Right cardiac atrium (tissue), 5 donors: ENCODE measurements around the gene CELF1. TPM values are rescaled to one million over a fixed set of nuclear protein-coding genes. Genes with fewer than 3 reads are reported as not detected.
A peak's percentile ranks its signal among the peaks of the same experiment; 100 is the strongest.
"Not testable (repeated sequence)": the region's sequence is repeated elsewhere in the genome, so short reads cannot be mapped to it uniquely, and the experiment has no call there.

Experiments used
- ATAC-seq, 2 donors: fragments of 200-7000 bp; cut with Tn5 transposase; one replicate each; pipeline versions ENCODE4 v1.8.0 to v1.9.1; 2020; ENCODE audit warnings: moderate library complexity in 2 of 2, mild to moderate bottlenecking in 1 of 2
- DNase-seq, 3 donors: peaks; one replicate each; pipeline ENCODE4 v3.0.0-alpha.2; 2020
- H3K27ac ChIP-seq: one replicate; pipeline ENCODE4 v1.5.1; 2013; ENCODE audit warnings: mild to moderate bottlenecking, low read length, control low read depth, moderate library complexity
- H3K27me3 ChIP-seq: one replicate; pipeline ENCODE4 v1.6.1; 2013; ENCODE audit not compliant: control insufficient read depth, insufficient read depth
- H3K4me1 ChIP-seq: one replicate; pipeline ENCODE4 v1.6.1; 2013; ENCODE audit warnings: low read length; ENCODE audit not compliant: control insufficient read depth, insufficient read depth
- H3K4me3 ChIP-seq: one replicate; pipeline ENCODE4 v1.5.1; 2013; ENCODE audit warnings: low read length, control low read depth
- H3K9me3 ChIP-seq: one replicate; pipeline ENCODE4 v1.6.1; 2013; ENCODE audit warnings: low read length; ENCODE audit not compliant: control insufficient read depth
- WGBS: extraction: QIAGEN DNeasy Blood & Tissue Kit; methylation state at CpG from one replicate; pipeline ENCODE4 v1.1.7; 2013; 5-methylcytosine and 5-hydroxymethylcytosine counted together
- intact Hi-C, 4 donors: fragments of 100-400 bp; cut with DNase I; formaldehyde crosslinking; loops; one replicate each; pipeline versions ENCODE4 v1.11.0 to v1.14.0; 2022 to 2023
- polyA plus RNA-seq: library from polyadenylated mRNA; stranded (reverse); fragments of 200-250 nt; gene quantifications from one replicate; pipeline ENCODE4 v1.2.3, GENCODE V29; 2013
- total RNA-seq, 4 donors: library from RNA; stranded (reverse); fragmentation: NEBNext Ultra II Directional; extraction: Animal tissue kit (Norgen Biotek cat#: 25700); gene quantifications; one replicate each; pipeline ENCODE4 v1.2.1, GENCODE V29; 2021
- donor health status: healthy with polysubstance abuse.
- donor health status: DM: no; HTN: yes; CAD: no.
- donor health status: DM: no; HTN: no; CAD: no.
- donor health status: DM: no; HTN: yes; CAD: no; lungs with severe emphysema.
- donor health status: DM: yes; HTN: yes; CAD: no.

Gene CELF1
- total and polyA plus RNA-seq, 5 donors, result 26.9 to 79.8 (median 70.7) TPM

DNA sequence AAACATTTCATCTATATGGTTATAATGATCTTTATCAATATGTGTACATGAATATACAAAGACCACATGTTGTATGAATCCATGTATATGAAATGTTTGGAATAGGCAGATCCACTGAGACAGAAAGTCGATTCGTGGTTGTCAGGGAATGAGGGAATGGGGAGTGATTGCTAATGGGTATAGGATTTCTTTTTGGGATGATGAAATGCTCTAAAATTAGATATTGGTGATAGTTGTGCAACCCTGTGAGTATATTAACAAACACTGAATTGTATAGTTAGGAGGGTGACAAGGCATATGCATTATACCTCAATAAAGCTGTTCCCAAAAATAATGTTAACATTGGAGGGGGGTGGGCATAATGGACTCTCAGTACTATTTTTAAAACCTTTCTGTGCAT, 7.5 kb upstream of the CELF1 start:
- intact Hi-C loops, result no loop called here
- no peak for ATAC-seq
- Histone ChIP-seq H3K4me1 (no peaks in the 10 kb centered on the region), H3K9me3 (no peaks in the 10 kb centered on the region), H3K27me3 (no peaks in the 10 kb centered on the region), H3K27ac (no peak overlapping the region), H3K4me3 (no peak overlapping the region)
- 83% methylated on average over 2 of the region's 2 CpGs for WGBS
- DNase-seq, result no peak

DNA sequence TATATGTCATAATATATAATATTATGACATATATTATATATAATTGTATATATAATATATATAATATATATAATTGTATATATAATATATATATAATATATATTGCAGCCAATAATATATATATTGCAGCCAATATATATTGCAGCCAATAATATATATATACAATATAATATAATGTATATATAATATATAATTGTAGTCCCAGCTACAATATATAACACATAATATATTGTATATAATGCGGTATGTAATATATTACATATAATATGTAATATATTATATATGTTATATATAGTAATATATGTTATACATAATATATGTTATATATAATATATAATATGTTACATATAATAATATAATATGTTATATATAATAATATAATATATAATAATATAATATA, 5.8 kb upstream of the CELF1 start:
- H3K4me3 ChIP-seq, result no peak overlapping the region
- DNase-seq (no peak), ATAC-seq (no peak)
- H3K9me3 ChIP-seq, result no peaks in the 10 kb centered on the region
- WGBS, result 97% methylated on average over 1 of the region's 1 CpG
- no peak overlapping the region for H3K27ac ChIP-seq
- no peaks in the 10 kb centered on the region for H3K4me1 ChIP-seq
- no peaks in the 10 kb centered on the region for H3K27me3 ChIP-seq
- intact Hi-C loops, result loop anchor here in 1 of 4 donors (10.0 kb wide), 1 partner anchor 94 kb away; no protein-coding TSS in a partner anchor

DNA sequence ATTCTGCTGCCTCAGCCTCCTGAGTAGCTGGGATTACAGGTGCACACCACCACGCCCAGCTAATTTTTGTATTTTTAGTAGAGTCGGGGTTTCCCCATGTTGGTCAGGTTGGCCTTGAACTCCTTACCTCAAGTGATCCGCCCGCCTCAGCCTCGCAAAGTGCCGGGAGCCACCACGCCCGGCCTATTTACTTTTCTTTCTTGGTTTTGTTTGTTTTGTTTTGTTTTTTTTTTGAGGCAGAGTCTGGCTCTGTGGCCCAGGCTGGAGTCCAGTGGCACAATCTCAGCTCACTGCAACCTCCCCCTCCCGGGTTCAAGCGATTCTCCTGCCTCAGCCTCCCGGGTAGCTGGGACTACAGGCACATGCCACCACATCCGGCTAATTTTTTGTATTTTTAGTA, 4.1 kb upstream of the CELF1 start:
- not testable (repeated sequence) for H3K9me3 ChIP-seq, H3K27ac ChIP-seq, DNase-seq, H3K4me3 ChIP-seq, H3K4me1 ChIP-seq, H3K27me3 ChIP-seq, ATAC-seq
- intact Hi-C loops, result loop anchor here in 1 of 4 donors (10.0 kb wide), 1 partner anchor 92 kb away; no protein-coding TSS in a partner anchor
- 97% methylated on average over 12 of the region's 12 CpGs for WGBS

DNA sequence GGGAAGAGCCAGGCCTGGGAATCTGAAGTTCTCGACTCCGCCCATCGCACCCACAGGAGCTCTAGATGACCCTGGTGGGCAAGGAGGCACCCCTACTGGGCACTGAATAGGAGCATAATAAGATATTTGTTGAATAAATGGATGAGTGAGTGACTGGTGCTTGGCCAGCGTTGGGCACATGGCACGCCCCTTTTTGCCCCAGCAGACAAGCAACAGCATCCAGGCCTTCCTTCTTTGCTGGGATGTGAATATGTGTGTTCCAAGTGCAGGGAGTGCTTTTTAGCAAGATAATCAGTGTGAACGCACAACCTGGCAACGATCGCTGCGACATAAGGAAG, 443 bp upstream of the CELF1 start:
- 6% methylated on average over 9 of the region's 9 CpGs for WGBS
- Histone ChIP-seq H3K4me3 (peak overlapping the region; percentile 91), H3K27me3 (no peaks in the 10 kb centered on the region), H3K27ac (peak overlapping the region; percentile 43), H3K4me1 (peaks cover 5% of the 10 kb centered on the region), H3K9me3 (no peaks in the 10 kb centered on the region)
- ATAC-seq (no peak), DNase-seq (no peak)
- intact Hi-C loops, result loop anchor here in 1 of 4 donors (10.0 kb wide), 1 partner anchor 89 kb away; no protein-coding TSS in a partner anchor

DNA sequence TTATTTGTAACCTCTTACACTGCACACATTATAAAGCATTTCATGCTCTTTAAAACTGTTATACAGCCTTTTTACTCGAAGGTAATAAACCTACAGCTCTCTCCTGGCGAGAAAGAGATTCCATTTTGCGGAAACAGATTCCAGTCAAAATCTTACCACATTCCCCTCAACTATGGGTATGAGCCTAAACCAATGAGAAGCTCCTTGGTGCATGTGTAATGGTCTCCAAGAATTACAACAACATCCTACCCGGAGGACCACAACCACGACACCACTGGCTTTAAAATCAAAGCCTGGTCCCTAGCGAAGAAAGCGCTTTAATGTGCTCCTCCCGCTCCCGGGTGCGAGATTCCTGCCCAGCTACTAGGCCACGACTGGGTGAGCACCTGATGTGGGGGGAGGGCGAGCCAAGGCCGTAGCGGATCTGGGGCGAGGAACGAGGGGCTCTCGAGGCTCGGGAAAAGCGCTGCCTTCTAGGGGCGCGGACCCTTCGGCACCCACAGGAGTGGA, 821 bp downstream of the CELF1 start:
- ATAC-seq (peak; percentile 6 to 35), DNase-seq (peak; percentile 36 to 71 (median 65))
- Histone ChIP-seq H3K27ac (peak overlapping the region; percentile 90), H3K4me1 (peaks cover 5% of the 10 kb centered on the region), H3K9me3 (no peaks in the 10 kb centered on the region), H3K27me3 (no peaks in the 10 kb centered on the region), H3K4me3 (peak overlapping the region; percentile 91)
- intact Hi-C loops, result loop anchor here in 1 of 4 donors (10.0 kb wide), 1 partner anchor 87 kb away; no protein-coding TSS in a partner anchor
- 4% methylated on average over 22 of the region's 22 CpGs for WGBS

DNA sequence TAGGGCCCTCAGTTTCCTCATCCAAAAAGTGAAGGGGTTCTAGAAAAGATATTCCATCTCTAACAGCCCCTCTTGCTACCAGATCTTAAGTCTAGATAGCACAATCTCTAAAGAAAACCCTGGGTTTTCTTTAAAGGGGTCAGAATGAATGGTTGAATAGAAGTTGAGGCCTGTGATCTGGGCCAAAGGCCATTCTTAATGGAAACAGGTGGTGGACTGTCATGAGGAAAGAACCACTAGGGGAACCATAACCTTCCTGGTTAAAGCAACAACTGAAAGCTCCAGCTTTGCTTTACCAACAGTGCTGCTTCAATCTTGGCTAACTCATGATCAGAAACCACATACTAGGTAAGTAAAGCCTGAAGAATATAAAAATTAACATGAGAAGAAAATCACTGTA, 1.8 kb downstream of the CELF1 start:
- intact Hi-C loops, result loop anchor here in 1 of 4 donors (10.0 kb wide), 1 partner anchor 86 kb away; no protein-coding TSS in a partner anchor
- no peak for DNase-seq
- H3K4me3 ChIP-seq, result no peak overlapping the region
- H3K9me3 ChIP-seq, result no peaks in the 10 kb centered on the region
- H3K27me3 ChIP-seq, result no peaks in the 10 kb centered on the region
- peaks cover 5% of the 10 kb centered on the region for H3K4me1 ChIP-seq
- no peak for ATAC-seq
- H3K27ac ChIP-seq, result no peak overlapping the region

DNA sequence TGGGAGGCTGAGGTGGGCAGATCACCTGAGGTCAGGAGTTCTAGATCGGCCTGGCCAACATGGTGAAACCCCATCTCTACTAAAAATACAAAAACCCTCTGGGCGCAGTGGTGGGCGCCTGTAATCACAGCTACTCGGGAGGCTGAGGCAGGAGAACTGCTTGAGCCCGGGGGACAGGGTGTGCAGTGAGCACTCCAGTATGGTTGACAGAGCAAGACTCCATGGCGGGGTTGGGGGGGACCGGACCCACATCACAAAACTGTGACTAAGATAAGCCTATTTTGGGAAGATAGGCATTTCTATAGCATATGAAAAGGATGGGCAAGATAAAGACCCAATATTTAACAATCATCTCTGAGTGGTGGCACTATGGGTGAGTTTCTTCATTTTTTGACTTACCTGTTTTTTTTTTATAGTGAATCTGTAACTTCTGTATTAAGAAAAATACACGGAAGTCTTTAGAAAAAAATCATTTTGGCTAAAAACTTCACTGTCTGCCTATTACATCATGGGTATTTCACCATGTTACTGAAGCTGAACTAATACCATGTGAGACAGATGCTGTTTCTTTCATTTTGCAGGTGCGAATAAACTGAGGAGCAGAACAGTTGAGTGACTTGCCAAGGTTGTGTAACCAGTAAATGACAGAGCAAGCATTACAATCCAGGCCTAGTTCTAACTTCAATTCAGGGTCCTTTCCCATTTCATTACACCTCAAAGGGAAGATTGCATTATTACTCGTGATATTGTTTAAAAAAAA, 2.5 kb downstream of the CELF1 start:
- intact Hi-C loops, result loop anchor here in 1 of 4 donors (10.0 kb wide), 1 partner anchor 86 kb away; no protein-coding TSS in a partner anchor
- Histone ChIP-seq H3K4me1 (peaks cover 5% of the 10 kb centered on the region), H3K27ac (no peak overlapping the region), H3K9me3 (no peaks in the 10 kb centered on the region), H3K27me3 (no peaks in the 10 kb centered on the region), H3K4me3 (no peak overlapping the region)
- no peak for DNase-seq
- ATAC-seq, result no peak
- 79% methylated on average over 10 of the region's 10 CpGs for WGBS

DNA sequence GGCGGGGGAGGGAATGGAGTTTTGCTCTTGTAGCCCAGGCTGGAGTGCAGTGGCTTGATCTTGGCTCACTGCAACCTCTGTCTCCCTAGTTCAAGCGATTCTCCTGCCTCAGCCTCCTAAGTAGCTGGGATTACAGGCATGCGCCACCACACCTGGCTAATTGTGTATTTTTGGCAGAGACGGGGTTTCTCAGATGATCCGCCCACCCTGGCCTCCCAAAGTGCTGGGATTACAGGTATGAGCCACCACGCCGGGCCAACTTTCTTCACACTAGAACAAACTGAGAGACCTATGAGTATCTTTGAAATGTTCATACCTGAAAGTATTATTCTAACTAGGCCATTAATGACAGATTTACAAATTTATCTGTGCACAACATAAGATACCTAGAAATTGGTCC, 6.7 kb downstream of the CELF1 start:
- H3K27ac ChIP-seq, DNase-seq, H3K4me1 ChIP-seq, ATAC-seq, H3K4me3 ChIP-seq, H3K27me3 ChIP-seq, H3K9me3 ChIP-seq: not testable (repeated sequence)
- 96% methylated on average over 7 of the region's 7 CpGs for WGBS
- intact Hi-C loops, result loop anchor here in 1 of 4 donors (10.0 kb wide), 1 partner anchor 51 kb away; no protein-coding TSS in a partner anchor

DNA sequence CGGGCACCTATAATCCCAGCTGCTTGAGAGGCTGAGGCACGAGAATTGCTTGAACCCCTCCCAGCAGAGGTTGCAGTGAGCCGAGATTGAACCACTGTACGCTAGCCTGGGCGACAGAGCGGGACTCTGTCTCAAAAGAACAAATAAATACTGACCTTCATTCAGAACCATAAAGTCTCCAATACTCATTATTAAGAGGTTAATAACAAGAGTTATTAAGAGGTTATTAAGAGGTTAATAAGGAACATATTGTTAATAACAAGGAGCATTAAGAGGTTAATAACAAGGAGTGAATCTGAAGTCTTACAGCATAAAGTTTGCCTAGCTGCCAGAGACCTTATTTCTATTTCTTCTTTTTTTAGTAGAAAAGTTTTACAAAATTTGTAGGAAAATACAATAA, 7.6 kb downstream of the CELF1 start:
- H3K27ac ChIP-seq, result no peak overlapping the region
- H3K9me3 ChIP-seq, result no peaks in the 10 kb centered on the region
- 97% methylated on average over 6 of the region's 6 CpGs for WGBS
- intact Hi-C loops, result loop anchor here in 1 of 4 donors (10.0 kb wide), 1 partner anchor 50 kb away; no protein-coding TSS in a partner anchor
- DNase-seq (no peak), ATAC-seq (no peak)
- H3K4me1 ChIP-seq, result peaks cover 4% of the 10 kb centered on the region
- no peak overlapping the region for H3K4me3 ChIP-seq
- no peaks in the 10 kb centered on the region for H3K27me3 ChIP-seq

DNA sequence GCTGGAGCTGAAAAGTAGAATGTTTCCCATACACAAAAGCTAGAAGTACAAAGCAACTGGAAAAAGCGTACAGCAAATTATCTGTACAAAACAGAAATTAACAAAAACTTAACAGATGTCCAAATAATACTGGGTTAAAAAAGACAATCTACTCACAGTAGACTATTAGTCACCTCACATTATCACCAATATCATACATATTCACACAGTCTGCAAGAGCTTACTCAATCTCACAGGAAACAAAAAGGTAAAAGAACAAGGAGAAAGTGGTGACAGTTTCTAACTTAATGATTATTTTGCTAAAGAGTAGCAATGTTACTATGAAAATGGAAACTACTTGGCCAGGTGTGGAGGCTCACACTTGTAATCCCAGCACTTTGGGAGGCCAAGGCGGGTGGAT, 11.9 kb downstream of the CELF1 start:
- 93% methylated on average over 2 of the region's 2 CpGs for WGBS
- Histone ChIP-seq H3K27ac (no peak overlapping the region), H3K27me3 (no peaks in the 10 kb centered on the region), H3K4me3 (no peak overlapping the region), H3K9me3 (no peaks in the 10 kb centered on the region), H3K4me1 (peaks cover 12% of the 10 kb centered on the region)
- no peak for DNase-seq
- no peak for ATAC-seq
- intact Hi-C loops, result loop anchor here in 1 of 4 donors (10.0 kb wide), 1 partner anchor 46 kb away; no protein-coding TSS in a partner anchor

DNA sequence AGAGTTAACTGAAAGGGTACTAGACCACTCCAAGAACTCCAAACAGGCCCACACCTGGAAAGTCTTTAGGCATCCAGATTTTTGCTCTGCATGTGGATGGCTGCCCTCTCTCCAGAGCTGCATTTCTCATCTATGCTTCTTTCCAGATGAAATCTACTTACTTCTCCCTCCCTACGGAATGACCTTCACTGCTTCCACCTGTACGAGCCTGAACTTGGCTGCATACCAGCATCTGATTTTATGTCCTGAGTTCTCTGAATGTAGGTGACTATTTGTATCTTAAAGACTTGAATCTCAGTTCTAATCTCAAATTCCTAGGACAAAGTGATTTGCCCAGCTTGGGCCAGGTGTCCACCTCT, 13.3 kb downstream of the CELF1 start:
- ATAC-seq (no peak), DNase-seq (no peak)
- intact Hi-C loops, result loop anchor here in 1 of 4 donors (10.0 kb wide), 1 partner anchor 45 kb away; no protein-coding TSS in a partner anchor
- H3K27ac ChIP-seq, result no peak overlapping the region
- H3K9me3 ChIP-seq, result no peaks in the 10 kb centered on the region
- H3K4me1 ChIP-seq, result peaks cover 14% of the 10 kb centered on the region
- WGBS, result 60% methylated on average over 2 of the region's 2 CpGs
- H3K27me3 ChIP-seq, result no peaks in the 10 kb centered on the region
- H3K4me3 ChIP-seq, result no peak overlapping the region
